Head of caudate nucleus (tissue), 42 donors: ENCODE results near the gene OR10A5.
A peak's percentile ranks its signal among the peaks of the same experiment; 100 is the strongest.
"Not testable (repeated sequence)": the region's sequence is repeated elsewhere in the genome, so short reads cannot be mapped to it uniquely, and the experiment has no call there.

Experiments
- DNase-seq, 42 donors: peaks; one replicate each; pipeline versions ENCODE4 v3.0.0 to v3.0.0-alpha.2; 2020 to 2021; ENCODE audit warnings: mixed read lengths in 7 of 42
- intact Hi-C: fragments of 100-400 bp; cut with DNase I; formaldehyde crosslinking; loops from one replicate; pipeline ENCODE4 v1.15.0; 2022

OR10A5 gene

GRCh38 chr11:6864438-6864837, 19.0 kb downstream of the OR10A5 start:
- peak in 13 of 42 donors; percentile 1 to 62 (median 22) for DNase-seq
- intact Hi-C loops, result no loop called here

- intact Hi-C loops, result no loop called here
- DNase-seq, result no peak
These were observed 25.8 kb downstream of the OR10A5 start for GRCh38 chr11:6871278-6871677.

- intact Hi-C loops, result no loop called here
- no peak for DNase-seq
These were observed 30.3 kb downstream of the OR10A5 start for GRCh38 chr11:6875761-6876160.

GRCh38 chr11:6876325-6876724, 30.8 kb downstream of the OR10A5 start, which contains the start of gene OR10A4:
Gene OR10A4, plus strand, starts transcription at chr11:6876625. Its CDS starts 23 bp downstream, at chr11:6876648.
- DNase-seq, result no peak
- intact Hi-C loops, result no loop called here

GRCh38 chr11:6876914-6877313, 31.4 kb downstream of the OR10A5 start:
- intact Hi-C loops, result no loop called here
- no peak for DNase-seq

GRCh38 chr11:6882751-6883150, 37.3 kb downstream of the OR10A5 start:
- intact Hi-C loops, result no loop called here
- DNase-seq, result no peak

GRCh38 chr11:6887711-6888110, 42.2 kb downstream of the OR10A5 start:
- intact Hi-C loops, DNase-seq: not testable (repeated sequence)

GRCh38 chr11:6888830-6889229, 43.3 kb downstream of the OR10A5 start:
- intact Hi-C loops, result no loop called here
- DNase-seq, result no peak

GRCh38 chr11:6889835-6890234, 44.4 kb downstream of the OR10A5 start:
- DNase-seq, result no peak

GRCh38 chr11:6892400-6892799, 46.9 kb downstream of the OR10A5 start, which contains the start of gene OR2D2:
Gene OR2D2, minus strand, starts transcription at chr11:6892500. Its CDS starts 0 bp downstream, at chr11:6892500.
- DNase-seq, result no peak
- intact Hi-C loops, result no loop called here

More at GRCh38 chr11:6889835-6890234, 44.4 kb downstream of the OR10A5 start:
- intact Hi-C loops, result no loop called here

- intact Hi-C loops, result no loop called here
- DNase-seq, result no peak
These were observed 48.6 kb downstream of the OR10A5 start for GRCh38 chr11:6894097-6894496.

- DNase-seq, result no peak
- intact Hi-C loops, result no loop called here
These were observed 49.5 kb downstream of the OR10A5 start for GRCh38 chr11:6895010-6895409.
